Non-pigmented ciliary epithelial cell (primary cell): Measurements from ENCODE around the gene FAM131A.

Source experiments
- DNase-seq: peaks from one replicate; pipeline ENCODE4 v3.0.0-alpha.2; 2010; ENCODE audit warnings: low read depth

FAM131A gene

DNA sequence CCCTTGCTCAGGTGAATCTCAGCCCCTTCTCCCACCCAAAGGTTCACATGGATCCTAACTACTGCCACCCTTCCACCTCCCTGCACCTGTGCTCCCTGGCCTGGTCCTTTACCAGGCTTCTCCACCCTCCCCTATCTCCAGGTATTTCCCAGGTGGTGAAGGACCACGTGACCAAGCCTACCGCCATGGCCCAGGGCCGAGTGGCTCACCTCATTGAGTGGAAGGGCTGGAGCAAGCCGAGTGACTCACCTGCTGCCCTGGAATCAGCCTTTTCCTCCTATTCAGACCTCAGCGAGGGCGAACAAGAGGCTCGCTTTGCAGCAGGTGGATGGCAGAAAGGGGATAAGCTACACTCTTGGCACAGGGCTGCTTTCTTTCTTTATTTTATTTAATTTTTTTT is 4.5 kb downstream of the FAM131A start:
- DNase-seq: no peak

DNA sequence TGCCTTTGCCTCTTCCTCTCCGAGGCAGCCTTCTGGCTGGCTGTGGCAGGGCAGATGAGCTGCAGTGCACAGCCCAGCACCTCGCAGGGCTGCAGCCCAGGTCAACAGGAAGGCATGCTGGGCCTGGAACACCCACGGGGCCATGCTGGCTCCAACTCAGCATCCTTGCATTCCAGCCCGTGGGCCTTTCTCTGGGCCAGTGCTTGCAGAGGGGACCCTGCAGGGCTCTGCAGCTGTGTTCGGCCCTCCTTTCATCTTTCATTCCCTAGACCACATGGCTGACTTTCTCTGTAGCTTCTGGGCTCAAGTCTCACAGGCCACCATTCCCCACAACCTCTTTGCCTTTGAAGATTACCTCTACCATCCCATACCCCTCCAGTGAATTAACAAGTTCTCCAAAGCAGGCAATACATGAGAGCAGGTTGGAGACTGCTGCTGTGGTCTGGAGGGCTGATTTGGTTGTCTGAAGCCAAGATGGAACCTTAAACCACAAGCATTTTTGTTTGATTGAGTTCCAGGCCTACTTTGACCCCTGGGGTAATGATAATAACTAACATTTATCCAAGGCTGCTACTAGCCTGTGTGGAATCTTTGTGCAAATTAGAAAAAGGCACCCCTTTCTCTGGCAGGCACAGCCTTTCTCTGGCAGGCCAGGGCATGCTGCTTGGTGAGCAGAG is 5.9 kb downstream of the FAM131A start:
- no peak for DNase-seq

DNA sequence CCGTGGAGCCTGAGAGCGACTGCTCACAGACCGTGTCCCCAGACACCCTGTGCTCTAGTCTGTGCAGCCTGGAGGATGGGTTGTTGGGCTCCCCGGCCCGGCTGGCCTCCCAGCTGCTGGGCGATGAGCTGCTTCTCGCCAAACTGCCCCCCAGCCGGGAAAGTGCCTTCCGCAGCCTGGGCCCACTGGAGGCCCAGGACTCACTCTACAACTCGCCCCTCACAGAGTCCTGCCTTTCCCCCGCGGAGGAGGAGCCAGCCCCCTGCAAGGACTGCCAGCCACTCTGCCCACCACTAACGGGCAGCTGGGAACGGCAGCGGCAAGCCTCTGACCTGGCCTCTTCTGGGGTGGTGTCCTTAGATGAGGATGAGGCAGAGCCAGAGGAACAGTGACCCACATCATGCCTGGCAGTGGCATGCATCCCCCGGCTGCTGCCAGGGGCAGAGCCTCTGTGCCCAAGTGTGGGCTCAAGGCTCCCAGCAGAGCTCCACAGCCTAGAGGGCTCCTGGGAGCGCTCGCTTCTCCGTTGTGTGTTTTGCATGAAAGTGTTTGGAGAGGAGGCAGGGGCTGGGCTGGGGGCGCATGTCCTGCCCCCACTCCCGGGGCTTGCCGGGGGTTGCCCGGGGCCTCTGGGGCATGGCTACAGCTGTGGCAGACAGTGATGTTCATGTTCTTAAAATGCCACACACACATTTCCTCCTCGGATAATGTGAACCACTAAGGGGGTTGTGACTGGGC is 7.3 kb downstream of the FAM131A start:
- DNase-seq: no peak

DNA sequence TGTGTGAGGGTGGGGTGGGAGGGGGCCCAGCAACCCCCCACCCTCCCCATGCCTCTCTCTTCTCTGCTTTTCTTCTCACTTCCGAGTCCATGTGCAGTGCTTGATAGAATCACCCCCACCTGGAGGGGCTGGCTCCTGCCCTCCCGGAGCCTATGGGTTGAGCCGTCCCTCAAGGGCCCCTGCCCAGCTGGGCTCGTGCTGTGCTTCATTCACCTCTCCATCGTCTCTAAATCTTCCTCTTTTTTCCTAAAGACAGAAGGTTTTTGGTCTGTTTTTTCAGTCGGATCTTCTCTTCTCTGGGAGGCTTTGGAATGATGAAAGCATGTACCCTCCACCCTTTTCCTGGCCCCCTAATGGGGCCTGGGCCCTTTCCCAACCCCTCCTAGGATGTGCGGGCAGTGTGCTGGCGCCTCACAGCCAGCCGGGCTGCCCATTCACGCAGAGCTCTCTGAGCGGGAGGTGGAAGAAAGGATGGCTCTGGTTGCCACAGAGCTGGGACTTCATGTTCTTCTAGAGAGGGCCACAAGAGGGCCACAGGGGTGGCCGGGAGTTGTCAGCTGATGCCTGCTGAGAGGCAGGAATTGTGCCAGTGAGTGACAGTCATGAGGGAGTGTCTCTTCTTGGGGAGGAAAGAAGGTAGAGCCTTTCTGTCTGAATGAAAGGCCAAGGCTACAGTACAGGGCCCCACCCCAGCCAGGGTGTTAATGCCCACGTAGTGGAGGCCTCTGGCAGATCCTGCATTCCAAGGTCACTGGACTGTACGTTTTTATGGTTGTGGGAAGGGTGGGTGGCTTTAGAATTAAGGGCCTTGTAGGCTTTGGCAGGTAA is 8.1 kb downstream of the FAM131A start:
- DNase-seq: no peak

DNA sequence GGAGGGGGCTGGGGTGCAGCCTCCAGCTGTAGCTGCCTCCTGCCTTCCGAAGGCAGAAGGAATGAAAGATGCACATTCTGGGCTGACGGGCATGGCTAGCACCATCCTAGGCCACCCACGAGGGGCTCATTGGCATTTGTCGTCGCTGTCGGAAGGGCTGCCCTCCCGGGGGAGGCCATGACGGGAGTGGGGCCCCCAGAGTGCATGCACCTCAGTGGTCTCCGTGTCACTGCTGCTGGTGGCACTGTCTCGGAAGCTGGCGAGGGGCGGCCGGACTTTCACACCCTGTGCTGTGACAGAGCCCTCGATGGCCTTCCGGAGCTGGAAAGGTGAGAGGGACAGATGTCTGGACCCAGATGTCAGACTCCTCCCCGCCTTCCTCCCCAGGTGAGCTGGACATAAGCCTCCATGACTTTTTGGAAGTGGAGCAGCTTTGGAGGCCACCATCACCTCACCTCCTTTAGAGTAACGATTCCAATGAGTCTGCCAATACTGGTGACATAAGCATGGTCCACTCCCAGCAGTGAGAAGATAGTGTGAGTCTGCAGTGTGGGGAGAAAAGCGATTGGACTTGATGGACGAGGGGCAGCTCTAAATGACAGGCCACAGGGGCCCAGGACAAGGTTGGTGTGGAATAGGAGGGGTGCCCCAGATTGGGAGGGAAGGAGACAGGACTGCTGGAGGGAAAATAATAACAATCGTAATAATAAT is 9.2 kb downstream of the FAM131A start:
- no peak for DNase-seq

DNA sequence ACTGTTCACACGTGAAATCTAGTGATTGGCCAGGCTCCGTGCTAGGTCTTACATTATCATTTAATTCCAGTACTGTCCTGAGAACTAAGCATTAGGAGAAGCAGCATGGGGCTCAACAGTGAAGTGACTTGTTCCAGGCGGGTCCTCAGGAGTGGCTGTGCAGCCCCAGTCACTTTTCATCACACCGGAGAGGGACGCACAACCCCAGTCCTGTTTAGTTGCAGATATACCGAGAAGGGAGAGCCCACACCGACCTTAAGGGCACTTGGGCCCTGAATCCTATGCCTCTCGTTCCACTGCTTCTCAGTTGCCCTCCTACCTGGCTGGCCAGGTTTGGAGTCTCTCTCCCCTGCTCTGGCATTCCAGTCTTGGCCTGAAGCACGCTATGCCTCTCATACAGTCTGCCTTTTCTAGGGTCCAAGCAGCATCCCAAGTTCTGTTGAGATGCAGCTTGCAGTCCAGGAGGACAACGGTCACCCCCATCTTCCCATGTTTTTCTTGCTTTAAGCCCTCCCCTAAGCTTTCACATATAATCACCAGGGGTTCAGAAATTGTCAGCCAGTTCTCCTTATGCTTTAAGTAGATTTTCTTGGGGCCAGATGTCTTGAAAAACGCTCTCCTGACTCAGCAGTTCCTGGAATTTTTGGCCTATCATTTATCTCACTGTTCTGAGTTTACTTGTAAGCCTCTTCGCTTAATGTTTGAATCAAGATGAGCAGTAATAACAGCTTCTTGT is 10.1 kb downstream of the FAM131A start:
- no peak for DNase-seq

DNA sequence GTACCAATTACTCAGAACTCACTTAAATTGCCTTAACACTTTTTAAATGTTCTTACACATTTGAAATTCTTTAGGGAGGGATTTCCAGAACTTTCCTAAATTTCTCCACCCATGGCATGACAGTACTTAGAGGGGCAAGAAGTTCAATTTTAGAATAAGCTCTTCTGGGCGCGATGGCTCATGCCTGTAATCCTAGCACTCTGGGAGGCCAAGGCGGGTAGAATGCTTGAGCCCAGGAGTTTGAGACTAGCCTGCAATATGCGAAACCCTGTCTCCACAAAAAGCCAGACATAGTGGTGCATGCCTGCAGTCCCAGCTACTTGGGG is 10.6 kb downstream of the FAM131A start:
- no peak for DNase-seq

DNA sequence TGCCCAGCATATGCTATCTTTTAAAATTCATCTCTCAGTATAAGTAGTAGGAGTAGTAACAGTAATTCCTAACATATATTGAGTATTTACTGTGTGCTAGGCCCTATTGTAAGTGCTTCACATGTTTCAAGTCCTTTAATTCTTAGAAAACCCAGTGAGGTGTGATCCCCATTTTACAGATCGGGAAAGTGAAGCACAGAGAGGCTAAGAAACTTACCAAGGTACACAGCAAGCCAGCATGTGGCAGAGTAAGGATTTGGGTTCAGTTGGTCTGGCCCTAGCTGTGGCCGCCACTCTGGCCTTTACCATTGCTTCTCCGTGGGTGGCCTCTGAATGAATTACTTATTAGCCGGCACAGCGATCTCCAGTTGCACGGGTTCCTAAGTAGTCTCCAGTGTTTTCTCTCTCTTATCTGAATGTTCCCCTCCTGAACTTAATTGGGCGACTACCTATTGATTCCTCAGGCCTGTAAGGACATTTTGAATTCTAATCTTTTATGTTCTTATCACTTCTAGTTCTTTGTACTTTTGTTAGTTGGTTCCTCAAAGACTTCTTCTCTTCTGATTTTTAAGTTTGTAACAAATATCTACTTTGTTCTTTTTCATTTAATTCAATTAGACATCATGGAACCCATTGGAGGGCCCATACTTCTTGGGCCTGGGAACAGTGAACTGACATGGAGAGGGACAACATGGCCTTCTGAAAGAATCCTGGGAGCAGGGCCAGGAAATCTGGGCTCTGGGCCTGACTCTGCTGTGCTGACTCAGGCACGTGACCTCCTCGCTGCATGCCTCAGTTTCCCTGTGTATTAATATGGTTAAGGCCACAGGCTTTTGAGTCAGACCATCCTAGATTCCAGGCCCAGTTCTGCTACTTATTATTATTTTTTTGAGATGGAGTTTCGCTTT is 12.4 kb downstream of the FAM131A start:
- no peak for DNase-seq

DNA sequence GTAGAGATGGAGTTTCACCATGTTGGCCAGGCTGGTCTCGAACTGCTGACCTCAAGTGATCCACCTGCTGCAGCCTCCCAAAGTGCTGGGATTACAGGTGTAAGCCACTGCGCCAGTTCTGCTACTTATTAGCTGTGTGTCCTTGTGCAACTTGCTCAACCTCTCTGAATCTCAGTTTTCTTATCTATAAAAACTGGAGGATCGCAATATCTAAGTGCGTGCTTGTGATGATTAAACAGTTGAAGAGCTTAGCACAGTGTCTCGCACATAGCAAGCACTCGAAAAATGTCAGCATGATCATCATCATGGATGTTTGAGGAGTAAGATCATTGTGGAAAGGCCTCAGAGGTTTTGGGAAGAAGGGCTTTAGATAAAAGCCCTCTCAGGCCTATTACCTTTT is 13.2 kb downstream of the FAM131A start:
- no peak for DNase-seq

DNA sequence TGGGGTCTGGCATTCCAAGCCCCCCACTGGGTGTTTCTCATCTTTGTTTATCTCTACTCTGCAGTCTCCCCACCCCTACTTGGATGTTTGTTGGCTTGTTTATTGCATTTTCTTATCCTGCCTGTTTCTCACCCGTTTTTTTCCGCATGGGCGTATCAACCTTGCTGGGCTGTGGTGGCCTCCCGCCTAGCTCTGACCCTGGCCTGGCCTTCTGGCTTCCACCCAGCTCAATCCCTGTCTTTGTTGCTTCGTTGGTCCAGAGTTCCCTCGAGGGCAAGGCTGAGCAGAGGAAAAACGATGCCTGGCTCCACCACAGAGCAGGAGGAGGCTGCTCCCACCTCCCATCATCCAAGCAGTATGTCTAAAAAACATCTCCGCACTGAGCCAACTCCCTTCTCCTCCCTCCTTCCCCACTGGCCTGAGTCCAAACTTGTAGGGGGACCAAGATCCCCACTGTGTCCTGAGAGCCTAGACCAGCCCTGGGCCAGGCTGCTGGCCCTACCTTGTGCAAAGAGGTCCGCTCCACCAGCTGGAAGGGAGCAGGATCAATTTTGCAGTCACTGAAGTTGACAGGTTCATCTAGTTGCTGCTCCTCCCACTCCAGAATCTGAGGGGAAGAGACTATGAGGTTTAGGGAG is 14.2 kb downstream of the FAM131A start:
- no peak for DNase-seq

DNA sequence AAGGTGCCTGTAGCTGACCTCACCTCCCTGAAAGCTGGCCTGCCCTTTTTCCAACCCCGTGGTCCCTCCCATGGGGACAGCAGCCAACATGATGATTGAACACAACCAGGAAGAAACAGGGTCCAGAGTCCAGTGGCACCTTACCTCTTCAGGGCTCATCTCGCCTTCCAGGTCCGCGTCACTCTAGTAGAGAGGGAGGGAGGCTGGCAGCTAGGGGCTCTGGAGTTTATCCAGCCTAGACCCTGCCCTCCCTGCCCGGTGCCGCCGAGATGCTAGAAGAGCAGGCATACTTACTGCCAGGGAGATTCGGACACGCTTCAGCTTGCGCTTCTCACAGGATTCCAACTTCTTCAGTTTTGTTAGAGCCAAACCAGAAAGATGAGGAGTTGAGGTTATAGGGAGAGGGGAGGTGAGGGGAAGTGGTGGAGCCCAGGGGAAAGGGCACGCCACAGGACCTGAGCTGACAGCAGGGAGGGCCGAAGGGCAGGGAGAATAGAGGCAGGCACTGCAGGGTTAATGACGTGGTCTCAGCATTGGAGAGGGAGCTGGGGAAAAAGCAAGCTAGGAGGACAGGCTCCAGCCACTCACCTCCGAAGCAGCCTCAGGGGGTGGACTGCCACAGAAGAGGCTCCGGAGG is 14.9 kb downstream of the FAM131A start:
- no peak for DNase-seq

DNA sequence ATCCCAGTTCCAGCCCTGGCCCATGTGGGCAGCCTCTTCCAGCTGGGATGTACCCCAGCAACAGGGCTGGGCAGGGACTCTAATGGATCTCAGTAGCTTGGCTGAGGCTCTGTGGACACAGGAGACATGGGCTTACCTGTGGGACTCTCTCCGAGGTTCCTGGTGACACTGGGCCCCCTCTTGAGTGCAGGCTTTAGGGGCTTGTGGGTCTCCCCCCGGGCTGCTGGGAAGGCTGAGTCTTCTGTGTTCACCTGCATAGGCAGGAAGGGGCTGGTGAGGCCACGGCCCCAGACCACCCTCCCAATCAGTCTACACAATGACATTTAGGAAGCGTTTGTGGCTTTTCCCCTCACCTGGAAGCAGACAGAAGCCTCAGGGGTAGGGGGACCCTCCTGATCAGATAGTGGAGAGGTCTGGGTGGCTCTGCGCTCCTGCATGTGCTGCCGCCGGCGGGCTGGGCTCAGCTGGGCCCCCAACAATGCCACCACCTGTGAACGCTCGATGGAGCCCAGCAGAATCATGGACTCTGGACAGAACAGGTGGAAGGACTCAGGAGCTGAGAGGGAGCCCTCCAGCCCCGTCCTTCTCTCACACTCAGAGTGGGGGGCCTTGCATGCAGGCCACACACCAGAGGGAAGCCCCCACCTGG is 15.6 kb downstream of the FAM131A start:
- DNase-seq: no peak

DNA sequence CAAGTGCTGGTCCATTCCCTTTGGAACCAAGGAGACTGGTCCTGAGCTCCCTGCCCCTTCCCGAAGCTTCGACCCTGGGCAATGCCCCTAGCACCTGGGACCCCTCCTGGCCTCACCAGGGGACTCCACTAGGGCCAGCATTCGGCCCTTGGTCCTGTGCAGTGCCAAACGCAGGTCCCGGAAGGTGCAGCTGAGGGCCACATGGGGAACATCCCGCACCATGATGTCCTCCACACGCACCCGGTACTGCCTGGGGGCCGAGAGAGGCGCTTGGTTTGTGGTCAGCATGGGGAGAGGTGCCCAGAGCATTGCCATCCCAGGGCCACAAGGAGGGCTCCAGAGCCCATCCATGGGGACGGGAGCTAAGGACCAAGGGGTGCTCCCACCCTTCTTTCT is 16.1 kb downstream of the FAM131A start:
- no peak for DNase-seq

DNA sequence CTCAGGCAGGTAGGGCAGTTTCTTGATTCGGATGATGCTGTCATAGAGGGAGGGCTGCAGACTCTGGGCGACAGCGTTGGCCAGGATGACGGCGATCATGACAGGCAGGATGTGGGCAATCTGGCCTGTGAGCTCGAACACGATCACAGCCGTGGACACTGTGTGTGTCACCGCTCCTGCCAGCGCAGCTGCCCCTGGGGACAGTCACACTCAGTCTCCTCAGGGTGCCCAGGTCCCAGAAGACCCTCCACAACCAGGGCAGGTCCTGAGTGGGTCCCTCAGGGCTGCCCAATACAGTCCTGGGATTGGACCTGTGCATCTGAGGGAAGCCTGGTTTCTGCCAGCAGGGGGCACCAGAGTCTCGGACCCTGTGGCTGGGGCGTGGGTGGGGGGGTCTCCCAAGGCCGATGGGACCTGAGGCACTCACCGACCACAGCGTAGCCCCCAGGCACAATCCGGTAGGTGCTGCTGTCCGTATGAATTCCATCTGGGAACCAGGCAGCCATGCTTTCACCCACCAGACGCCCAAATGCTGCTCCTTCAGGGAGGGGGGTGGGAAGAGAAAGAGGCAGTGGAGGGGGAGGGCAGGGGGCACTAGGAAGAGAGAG is 16.8 kb downstream of the FAM131A start:
- no peak for DNase-seq

DNA sequence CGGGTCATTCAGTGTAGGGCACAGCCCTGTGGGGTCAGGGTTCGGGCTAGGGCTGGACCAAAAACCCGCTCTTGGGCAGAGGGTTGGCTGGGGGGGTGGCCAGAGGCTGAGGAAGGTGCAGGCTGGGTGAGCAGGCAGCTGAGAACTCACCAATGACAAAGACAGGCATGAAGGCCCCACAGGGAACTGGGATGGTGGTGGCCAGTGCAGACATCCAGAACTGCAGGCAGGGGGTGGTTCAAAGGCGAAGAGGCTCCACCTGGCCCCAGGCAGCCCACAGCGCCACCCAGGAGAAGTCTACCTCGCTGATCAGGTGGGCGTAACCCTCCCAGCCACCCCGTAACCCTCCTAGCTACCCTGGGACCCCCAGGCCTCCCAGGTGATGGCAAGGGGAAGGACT is 17.4 kb downstream of the FAM131A start:
- DNase-seq: no peak

DNA sequence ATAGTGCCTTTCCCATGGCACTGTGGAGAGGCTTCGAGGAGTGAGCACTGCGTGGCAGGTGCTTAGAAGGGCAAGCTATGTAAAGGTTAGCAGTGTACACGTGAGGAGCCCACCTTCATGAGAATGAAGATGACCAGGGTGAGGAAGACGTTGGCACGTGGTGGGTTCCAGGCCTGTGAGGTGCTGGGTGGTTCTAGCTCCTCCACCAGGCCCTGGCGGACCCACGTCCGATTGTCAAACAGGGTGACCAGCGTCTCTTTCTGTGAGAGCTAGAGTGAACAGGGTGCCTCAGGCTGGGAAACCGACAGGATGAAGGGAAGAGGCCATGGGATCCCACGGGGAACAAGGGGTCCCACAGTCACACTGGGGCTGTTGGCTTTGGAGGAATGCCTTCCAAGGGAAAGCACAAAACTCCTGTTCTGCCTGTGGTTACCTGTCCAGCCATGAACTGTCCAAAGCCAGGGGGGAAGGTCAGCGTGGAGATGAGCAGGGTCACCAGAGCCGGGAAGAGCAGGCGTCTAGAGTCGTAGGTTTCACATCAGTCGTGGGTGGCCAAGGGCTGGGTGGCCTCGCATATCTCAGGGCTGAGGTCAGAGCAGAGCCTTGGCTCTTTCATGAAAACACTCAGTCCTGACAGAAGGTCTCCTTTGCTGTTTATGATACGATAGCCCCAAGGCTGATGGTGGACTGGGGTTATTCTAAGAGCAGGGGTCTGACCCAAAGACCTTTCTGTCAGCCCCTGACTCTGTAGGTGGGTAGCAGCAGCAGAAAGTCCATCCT is 18.1 kb downstream of the FAM131A start:
- DNase-seq: no peak

DNA sequence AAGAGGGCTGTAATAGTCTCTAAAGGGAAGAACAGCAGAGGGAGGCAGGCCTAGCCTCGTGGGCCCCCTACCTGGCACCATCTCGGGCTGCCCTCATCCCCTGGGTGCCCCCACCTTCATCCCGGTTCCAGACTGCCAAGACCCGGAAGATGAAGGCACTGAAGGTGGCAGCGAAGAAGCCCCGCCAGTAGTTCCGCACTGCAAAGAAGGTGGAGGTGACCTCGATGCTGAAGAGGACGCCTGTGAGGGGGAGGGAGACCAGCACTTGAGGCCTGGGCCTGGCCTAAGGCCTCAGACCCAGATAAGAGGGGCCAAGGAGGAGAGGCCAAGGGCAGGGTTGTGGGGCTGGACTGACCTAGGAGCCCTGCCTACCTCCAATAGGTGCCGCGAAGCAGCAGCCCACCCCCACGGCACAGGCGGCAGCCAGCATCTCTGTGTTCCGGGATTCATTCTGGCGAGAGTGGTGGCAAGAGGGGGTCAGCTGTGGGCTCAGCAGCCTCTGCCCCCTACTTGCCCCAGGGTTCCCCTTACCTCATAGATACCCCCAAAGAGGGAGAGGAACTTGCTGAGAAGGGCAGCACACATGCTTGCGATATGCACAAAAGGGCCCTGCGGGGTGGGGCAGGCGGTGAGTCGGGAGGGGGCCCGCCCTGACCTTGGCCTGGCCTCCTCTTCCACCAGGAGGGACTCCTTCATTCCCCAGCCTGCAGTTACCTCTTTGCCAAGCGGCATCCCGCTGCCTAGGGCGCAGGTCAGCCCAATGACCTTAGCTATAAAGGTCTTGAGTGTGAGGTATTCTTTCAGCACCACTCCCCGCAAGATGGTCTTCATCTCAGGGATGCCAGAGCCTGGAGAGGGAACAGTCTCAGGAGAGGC is 20.1 kb downstream of the FAM131A start:
- DNase-seq: no peak
